GM21529 (cell line): Measurements from ENCODE around the gene CARD19.

Source experiments
- ATAC-seq: cut with Tn5 transposase; IDR thresholded peaks from one replicate; pipeline ENCODE4 v1.9.1; 2021; ENCODE audit not compliant: unreplicated experiment

CARD19 gene

DNA sequence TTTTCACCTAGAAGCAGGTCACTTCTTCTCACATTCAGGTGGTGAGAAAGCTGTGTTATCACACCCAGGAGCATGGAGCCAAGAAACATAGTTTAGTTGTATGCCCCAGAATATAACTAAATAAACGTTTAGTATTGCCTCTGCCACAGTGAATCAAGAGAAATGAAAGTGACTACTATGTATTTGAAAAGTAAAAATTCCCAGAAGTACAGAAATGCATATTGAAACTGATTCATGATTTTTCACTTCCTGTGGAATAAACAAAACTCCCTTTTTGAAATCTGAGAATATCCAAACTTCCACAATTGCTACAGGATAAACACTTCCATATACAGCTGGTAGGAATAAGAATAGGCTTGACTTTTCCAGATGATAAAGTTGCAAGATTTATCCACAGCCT lies 53.3 kb downstream of the CARD19 start:
- no peak for ATAC-seq

DNA sequence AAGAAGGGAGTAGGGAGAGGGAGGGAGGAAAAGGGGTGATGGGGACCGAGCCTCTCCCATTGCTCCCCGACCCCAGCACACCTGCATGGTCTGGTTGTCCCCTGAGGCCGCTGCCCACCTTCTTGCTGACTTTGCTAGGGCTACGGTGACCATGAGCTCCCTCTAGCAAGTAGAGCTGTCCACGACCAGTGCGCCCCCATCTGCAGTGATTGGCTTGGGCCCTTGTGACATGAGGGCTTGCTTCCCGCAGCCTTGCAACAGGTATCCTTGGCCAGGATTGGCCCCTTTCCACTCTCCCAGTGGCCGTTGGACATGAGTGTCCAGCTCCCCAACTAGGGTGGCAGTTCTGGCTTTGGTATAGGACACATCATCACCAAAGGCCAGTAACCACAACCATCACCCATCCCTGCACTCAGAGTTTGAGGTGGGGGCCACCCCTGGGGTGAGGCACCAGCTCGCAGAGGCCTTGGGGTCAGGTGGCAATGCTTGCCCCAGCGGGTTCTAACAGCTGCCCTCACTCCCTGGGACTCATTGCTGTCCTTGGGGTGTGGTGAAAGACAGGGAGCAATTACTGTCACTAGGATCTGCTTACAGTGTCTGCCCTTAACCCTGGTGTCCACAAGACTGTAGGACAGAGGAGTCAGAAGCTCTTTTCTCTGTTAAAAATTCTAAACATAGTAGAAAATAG lies 55.2 kb downstream of the CARD19 start:
- no peak for ATAC-seq

DNA sequence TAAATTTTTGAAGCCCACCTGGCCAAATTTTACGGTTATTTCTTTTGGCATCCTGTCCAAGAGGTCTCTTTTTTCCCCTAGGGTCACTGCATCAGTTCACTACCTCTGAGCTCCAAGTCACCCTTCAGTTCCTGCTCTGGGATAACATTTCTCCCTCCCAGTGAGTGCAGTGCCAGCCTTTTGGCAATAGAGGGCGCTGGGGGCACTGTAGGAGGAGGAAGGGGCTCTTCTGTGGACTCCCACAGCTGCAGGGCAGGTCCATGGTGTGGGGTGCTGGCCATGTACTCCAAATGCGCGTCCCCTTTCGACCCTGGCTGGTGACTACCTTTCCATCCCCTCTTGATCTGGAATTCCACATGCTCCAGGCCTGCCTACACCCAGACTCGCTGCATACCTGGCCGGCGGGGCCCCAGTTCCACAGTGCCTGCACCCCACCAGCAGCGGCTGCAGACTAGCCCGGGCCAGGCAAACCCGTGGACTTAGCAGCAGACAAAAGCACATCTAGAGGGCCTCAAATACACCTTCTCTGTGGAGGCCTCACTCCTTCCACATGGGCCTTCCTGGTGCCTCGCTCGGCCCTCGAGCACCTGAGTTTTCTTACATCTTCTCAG lies 58.4 kb downstream of the CARD19 start:
- ATAC-seq, result no peak

DNA sequence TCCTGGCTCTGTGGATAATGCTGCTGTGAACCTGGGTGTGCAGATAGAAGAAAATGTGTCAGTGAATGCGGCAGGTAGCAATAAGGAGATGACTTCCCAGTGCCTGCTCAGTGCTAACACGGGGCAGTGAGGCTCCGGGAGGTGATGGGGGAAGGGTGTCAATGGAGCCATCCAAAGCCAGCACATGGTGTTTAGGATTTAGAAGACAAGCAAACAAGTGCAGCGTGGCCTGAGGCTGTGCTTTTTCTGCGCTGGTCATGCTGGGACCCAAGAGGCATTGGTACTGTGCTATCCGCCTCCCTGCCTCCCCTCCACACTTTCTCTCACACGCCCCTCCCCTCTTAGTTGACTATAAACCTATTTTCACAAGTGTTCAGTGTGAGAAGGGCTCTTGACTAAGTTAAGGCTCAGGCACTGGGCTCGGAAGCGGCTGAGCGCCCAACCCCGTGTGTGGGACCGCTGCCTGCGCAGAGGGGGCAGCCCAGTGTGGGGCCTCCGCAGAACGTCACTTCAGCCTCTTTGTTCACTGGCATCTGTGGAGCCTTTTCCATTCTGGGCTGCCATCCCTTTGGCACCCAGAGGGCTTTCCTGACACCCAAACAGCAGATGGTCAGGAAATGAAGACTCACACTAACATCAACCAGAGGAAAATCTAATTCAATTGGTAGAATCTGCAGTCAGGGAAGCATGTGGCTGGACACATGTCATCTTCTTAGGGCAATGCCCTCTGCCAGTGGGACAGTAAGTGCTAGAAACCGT lies 59.9 kb downstream of the CARD19 start:
- no peak for ATAC-seq

DNA sequence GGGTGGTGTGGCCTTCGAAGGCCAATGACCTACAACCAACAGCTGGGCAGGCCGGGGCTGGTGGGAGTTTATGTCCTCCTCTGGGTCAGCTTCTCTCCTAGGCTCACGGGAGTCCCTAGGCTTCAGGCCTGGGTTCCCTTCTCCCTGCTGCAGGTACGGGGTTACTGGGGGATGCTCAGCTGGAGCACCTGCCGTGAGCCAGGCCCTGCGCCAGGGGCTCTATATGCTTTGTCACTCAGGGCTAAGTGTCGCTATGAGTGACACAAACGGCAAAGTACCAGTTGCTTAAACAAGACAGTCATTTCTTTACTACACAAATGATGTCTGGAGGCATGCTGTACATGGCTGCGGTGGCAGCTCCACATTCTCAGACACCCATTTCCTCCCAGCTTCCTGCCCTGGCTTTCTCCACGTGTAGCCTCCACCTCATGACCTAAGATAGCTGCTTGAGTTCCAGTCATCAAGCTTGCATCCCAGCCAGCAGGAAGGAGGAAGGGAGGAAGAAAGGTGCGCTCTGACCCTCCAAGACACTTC lies 60.5 kb downstream of the CARD19 start:
- peak; percentile 57 for ATAC-seq

DNA sequence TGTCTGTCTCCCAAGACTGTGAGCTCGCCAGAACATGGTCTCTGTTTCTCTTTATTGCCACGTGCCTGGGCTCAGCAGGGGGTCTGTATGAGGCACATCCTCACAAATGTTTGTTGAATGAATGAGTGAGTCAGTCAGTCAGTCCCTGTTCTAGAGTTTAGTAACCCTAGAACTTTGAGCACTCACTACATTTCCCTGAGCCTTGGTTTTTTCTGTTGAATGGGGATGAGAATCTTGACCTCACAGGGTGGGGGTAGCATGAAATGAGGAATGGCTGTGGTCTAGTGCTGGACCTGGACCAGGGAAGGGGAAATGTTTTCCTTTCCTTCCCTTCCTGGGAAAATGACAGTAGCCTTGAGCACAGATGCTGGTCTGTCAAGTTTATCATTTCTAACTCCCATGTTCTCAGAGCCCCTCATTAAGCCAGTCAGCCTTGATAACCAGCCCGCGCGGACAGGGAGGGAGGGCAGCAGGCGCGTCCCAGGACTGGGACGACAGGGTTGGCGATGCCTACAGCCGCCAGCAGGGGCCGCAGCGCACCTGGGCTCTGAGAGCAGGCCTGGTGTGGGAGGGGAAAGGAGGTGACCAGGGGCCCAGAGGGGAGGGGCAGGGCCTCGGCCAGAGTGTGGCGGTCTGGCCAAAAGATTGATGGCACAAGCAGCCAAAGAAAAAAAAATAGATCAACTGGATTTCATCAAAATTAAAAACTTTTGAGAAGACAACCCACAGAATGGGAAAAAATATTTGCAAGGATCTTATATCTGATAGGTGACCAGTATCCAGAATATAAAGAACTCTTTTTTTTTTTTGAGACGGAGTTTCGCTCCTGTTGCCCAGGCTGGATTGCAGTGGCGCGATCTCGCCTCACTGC lies 63.8 kb downstream of the CARD19 start:
- ATAC-seq, result peak; percentile 89

DNA sequence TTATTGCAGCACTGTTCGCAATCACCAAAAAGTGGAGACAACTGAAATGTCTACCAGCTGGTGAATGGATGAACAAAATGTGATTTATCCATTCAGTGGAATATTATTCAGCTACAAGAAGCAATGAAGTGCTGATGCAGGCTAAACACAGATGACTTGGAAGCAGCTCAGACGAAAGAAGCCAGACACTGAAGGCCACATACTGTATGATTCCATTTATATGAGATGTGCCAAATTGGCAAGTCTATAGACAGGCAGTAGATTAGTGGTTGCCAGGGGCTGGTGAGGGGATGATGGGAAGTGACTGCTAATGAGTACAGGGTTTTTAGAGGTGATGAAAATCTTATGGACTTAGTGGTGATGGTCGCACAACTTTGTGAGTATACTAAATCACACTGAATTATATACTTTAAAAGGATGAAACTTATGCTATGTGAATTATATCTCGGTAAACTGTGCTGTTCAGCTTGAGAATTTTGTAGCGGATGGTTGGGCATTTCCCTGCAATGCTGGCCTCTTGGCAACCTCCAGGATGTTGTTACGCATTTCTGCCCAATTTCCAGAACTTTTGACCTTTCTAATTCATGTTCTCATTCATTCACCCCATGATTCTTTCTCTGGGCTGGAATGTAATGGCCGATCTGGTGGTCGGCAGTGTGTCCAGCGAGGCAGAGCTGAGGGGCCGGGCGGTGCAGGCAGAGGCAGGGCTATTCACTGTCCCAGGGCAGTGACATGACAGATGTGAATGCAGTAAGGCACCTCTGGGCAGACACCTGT lies 66.0 kb downstream of the CARD19 start:
- ATAC-seq, result no peak
